Fibroblast of lung (primary cell): Measurements from ENCODE around the gene C7orf33.

Experiments used
- CTCF ChIP-seq, 2 donors: IDR thresholded peaks in 1 of 2; conservative IDR thresholded peaks in 1 of 2; 1 replicate in 1 of 2; 2 replicates in 1 of 2; pipeline ENCODE4 v1.5.1; 2011 to 2012; ENCODE audit warnings: low read length in 2 of 2, control low read depth in 1 of 2, inconsistent platforms in 1 of 2, low read depth in 1 of 2, mild to moderate bottlenecking in 1 of 2
- EZH2 ChIP-seq: IDR thresholded peaks from 2 replicates; pipeline ENCODE4 v1.5.1; 2012; ENCODE audit warnings: low read length, control low read depth, mild to moderate bottlenecking; ENCODE audit errors: missing control alignments

- no peak for TF ChIP-seq EZH2
- no peak for TF ChIP-seq CTCF (conservative IDR thresholded peaks at IDR 0.05 in 1 of 2, IDR thresholded peaks at IDR 0.05 in 1 of 2; ENCODE audit: low read depth in 1 of 2, low read length in 2 of 2)
Measured at GRCh38 chr7:148580446-148580845, 10.1 kb upstream of the C7orf33 start.
